Measurements from ENCODE around the gene REM2.

DNA sequence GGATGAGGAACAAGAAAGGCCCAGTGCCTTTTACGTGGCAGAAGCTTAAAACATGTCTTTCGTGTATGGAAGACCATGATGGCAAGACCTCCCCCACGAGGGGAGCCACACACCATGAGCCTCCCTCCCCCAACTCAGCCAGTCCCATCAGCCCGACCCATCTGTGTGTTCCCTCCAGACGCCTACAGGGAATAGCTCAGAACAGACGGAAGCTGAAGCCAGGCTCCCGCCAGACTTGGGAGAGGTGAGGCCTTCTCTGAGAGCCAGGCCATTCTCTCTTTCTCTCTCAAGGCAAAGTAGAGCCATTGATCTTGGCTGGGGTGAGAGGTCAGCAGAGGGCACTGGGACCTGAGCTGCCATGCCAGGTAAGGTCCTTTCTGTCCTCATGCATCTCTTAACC lies 9.5 kb downstream of the REM2 start:
- TF ChIP-seq POLR2AphosphoS5 (IDR thresholded peaks at IDR 0.05; ENCODE audit: borderline replicate concordance, low read depth, low read length) (no peak), EZH2 (IDR thresholded peaks at IDR 0.05) (no peak), FOXP2 (optimal IDR thresholded peaks at IDR 0.05; ENCODE audit: control extremely low read depth, extremely low read length, insufficient read depth) (no peak)

Data from SK-N-MC (cell line).